ENCODE results near the gene EIF4G2.
A peak's percentile ranks its signal among the peaks of the same experiment; 100 is the strongest.
"Not testable (repeated sequence)": the region's sequence is repeated elsewhere in the genome, so short reads cannot be mapped to it uniquely, and the experiment has no call there.

Gene EIF4G2

DNA sequence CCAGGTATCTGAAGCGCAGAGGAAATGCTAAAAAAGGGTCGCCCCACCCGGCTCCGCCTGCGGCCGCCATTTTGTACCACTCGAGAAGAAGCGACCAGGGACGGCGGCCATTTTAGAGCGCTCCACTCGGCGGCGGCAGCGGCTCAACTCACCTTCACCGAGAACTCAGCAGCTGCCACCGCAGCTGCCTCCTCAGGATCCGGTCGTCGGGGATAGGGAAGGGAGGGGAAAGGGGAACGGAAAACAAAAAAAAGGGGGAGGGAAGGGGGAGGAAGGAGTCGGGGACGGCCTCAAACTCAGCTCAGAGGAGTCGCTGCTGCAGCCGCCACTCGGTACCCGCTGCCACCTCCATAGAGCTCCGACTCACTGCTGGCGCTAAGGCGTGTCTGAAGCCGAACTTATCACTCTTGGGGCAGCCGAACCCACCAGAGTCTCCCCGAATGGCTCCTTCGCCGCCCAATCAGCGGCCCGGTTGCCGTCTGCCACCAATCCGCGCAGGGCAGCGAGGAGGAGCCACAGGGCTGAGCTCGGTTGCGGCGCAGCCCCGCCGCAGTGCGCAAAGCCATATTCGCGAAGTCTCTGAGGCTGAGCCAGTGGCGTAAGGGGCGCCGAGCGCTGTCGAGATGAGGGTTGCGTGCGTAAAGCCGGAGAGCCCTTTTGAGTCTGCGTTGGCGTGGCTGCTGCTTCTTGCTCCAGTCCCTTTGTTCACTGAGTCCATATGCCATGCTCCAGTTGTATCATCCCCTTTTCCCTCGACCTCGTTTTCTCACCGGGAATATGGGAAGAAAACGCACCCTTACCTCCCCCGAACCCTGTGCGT is at the start of gene EIF4G2:
Gene EIF4G2 (minus strand): TSS at position 374 of the 820 bp plus-strand sequence.
- DNase-seq: peak; percentile 95

DNA sequence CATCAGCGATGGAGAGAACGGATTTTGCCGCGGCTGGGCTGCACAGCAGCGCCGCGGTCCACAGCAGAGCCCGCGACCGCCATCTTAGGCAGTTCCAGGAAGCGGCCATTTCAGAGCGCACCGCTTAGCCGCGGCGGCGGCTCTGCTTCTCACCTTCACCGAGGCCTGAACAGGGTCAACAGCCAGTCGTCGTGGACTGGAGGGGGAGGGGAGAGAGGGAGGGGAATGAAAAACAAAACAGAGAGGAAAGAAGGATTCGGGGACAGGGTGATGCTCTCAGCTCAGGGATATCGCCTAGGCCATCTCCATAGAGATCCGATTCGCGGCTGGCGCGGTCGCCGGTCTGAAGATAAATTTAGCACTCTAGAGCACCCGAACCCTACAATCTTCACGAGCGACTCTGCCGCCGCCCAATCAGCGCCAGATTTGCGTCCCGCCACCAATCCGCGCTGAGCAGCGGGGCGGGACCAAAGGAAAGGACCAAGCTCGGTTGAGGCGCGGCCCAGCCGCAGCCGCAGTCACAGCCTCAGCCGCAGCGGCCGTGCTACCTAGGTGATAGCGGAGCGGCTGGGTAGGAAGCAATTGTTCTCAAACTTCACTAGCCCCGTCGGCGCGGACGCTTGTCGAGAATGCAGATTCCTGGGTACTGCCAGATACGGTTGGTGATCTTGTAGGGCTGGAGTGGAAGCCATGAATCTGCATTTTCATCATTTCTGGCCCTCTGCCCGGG is 49.1 kb upstream of the EIF4G2 start, which contains the start of gene ZBED5:
Gene ZBED5 (minus strand): TSS at position 345 of the 730 bp plus-strand sequence. CDS start 3,108 bp downstream, outside the sequence.
- peak; percentile 93 for DNase-seq

DNA sequence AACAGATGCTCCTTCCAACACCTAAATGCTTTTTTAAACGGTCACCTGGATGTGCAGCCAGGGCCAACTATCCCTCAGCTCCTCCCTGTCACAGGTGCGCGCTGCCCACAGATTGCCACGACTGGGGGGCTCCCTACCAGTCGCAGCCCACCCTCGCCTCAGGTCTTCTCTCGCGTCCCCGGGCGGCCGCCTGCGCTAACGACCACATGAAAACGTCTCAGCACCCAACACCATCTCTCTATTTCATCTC is 48.7 kb upstream of the EIF4G2 start:
- no peak for DNase-seq

DNA sequence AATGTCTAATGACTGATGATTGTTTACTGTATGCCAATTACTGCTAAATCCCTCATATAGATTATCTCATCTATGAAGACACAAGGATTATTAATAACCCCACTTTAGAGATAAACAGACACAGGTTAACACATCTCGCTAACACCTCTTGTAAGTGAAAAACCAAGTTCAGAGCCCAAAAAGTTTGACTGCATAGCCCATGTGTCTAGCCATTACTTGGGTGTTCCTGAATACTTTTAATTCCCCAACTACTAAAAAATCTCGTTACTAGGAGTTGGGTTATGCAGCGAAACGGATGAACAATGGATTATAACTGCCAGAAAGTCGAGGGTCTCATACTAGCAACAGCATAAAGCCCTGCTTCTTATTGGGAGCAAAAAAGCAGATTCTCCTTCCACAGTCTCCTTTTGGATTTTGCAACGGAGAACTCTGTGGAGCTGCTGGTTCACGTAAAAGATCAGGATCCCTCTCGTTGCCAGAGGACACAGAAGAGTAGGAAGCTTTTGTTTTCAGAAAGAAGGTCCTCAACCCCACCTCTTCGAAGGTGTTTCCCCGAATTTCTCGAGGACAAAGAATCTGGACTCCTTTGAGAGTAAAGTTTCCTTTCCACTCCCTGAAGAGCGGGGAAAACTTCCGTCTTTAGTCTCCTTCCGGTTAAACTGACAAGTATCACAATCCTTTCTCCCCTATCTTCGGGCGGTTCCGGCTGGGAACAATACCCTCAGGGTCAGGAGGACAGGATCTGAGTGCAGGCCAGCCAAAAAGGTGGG is 48.1 kb upstream of the EIF4G2 start:
- DNase-seq: no peak

DNA sequence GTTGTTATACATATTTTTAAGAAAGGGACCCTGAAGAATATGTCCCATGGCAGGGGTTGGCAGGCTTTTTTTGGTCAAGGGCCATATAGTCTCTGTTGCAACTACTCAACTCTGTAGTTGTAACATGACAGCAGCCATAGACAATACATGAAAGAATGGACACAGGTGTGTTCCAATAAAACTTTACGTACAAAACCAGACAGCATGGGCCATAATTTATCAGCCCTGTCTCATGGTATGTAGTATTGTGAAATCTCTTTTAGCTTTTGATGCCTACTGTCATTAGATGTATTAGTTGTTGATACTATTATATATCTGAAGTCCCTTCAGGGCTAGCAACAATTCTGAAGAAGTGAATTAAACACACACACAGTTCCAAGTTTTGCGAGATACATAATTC is 46.6 kb upstream of the EIF4G2 start:
- no peak for DNase-seq

DNA sequence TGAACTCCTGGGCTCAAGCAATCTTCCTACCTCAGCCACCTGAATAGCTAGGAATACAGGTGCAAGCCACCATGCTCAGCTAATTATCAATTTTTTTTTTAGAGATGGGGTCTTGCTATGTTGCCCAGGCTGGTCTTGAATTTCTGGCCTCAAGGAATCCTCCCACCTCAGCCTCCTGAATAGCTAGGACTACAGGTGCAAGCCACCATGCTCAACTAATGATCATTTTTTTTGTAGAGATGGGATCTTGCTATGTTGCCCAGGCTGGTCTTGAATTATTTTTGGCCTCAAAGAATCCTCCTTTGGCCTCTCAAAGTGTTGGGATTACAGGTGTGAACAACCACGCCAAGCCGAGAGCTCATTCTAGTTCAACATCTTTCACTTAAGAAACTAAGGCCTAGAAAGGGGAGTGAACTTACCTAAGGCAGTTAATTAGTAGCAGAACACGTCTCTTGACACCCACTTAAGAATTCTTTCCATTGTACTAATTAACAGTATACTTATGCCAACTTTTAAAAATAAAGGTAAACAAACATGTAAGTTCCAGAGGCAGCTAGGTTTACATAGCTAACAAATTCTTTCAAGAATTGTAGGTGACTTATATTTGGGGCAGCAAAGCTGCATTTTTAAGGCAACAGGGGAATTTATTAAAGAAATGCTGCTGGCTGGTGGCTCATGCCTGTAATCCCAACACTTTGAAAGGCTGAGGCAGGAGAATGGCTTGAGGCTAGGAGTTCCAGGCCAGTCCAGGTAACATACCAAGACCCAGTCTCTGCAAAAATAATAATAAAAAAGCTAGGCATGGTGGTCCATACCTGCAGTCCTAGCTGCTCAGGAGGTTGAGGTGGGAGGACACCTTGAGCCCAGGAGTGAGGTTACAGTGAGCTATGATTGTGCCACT is 39.5 kb upstream of the EIF4G2 start:
- DNase-seq: no peak

DNA sequence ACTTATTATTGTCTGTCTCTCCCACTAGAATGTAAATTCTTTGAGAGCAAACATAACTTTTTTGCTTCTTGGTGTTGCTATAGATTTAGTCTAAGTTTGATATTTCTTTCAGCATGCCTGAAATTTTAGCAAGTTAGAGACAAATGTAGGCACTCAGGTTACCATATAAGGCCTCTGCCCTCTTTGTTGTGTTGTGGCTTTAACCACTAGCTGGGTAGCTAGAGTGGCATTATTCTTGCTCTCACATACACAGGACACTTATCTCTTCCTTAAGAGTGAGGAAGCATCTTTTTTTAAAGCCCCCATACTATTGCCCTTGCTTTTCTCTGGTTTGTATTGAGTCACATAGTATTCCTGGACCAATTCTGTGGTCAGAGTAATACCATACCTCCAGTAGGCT is 37.9 kb upstream of the EIF4G2 start:
- no peak for DNase-seq

DNA sequence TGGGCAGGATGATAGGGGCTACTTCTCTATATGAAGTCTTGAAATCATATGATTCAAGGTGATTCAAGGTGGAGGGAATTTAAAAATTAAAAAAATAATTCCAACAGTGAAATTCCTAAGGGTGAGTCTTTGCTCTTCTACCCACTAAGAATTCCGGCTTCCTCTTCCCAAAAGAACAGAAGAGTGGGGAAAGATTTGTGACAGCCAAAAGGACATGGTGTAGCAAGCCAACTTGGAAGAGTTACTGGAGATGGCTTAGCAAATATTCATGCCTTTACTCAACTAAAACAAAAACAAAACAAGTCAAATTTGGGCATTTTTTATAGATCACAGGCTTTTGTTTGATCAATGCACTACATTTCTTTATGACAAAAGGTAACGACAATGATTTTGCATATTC is 36.9 kb upstream of the EIF4G2 start:
- no peak for DNase-seq

DNA sequence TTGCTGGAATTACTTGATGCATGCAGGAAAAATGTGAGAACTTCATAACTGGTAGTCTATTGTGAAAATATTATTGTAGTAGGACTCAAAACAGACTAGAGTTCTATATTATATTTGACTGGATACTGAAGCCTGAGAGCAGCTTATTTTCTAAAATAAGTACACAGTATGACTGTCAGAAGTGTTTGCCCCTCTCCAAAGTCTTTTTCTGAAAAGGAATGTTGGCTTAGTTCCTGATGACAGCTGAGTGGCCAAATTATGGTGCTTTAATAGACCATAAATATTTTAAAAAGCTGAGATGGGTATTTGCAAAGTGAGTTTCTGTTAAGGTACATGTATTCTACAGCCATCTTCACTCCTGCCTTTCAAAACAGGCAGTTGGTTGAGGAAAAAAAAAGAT is 36.1 kb upstream of the EIF4G2 start:
- no peak for DNase-seq

DNA sequence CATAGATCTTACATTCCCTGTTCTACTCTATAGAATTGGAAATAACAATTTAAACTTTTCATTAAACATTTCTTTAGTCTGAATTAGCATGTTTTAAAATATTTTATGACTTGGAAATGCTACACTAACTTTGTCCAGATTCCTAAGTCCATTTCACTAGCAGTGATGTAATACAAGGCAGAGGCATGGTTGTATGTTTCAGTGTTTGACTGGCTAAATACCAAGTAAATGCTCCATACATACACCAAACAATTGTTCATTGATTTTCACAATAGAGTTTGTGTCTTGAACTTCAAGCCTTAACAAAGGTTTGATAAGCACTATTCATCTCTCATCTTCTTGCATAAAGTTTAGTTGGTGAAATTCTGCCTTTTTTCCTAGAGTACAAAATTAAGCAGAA is 35.6 kb upstream of the EIF4G2 start:
- no peak for DNase-seq

DNA sequence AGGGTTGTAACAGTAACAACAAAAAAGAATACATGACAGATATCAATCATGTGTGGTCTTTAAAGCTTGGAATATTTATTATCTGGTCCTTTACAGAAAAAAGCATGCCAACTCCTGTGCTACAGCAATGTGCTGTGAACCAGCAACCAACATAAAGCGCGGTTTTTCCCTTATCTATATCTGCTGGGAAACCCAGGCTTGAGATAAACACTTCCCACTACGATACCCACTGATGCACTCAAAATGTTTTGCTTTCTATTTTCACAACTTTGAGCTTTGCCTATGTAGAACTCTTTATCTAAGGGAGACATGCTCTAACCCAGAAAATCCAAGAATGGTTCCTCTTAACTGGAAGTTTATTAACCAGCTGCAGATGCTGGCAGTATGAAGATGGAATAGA is 30.2 kb upstream of the EIF4G2 start:
- DNase-seq: no peak

DNA sequence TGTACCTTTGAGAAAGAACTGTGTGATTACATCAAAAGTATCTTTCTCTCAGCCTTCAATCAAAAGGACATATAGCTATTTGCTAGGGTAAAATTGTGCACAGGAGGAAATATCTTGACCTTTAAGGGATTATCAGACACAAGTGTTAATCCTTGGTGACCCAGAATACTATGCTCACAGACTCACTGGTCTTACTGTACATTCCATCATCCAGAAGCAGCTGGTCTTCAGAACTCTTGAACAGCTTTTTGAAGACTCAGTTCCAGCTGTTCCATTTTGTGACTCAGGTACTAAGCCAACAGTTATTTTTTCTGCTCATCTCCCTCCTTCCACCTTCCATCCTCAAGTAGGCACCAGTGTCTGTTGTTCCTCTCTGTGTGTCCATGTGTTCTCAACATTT is 29.4 kb upstream of the EIF4G2 start:
- DNase-seq: no peak

DNA sequence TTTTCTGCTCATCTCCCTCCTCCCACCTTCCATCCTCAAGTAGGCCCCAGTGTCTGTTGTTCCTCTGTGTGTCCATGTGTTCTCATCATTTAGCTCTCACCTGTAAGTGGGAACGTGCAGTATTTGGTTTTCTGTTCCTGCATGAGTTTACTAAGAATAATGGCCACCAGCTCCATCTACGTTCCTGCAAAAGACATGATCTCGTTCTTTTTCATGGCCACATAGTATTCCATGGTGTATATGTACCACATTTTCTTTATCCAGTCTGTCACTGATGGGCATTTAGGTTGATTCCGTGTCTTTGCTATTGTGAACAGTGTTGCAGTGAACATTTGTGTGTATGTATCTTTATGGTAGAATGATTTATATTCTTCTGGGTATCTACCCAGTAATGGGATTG is 28.2 kb upstream of the EIF4G2 start:
- DNase-seq: not testable (repeated sequence)

DNA sequence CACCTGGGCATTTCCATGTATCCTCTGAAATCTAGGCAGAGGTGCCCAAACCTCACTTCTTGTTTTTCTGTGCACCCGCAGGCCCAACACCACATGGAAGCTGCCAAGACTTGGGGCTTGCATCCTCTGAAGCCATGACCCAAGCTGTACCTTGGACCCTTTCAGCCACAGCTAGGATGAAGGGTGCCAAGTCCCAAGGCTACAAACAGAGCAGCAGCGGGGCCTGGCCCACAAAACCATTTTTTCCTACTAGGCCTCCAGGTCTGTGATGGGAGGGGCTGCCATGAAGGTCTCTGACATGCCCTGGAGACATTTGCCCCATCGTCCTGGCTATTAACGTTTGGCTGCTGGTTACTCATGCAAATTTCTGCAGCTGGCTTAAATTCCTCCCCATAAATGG is 20.4 kb upstream of the EIF4G2 start:
- no peak for DNase-seq

DNA sequence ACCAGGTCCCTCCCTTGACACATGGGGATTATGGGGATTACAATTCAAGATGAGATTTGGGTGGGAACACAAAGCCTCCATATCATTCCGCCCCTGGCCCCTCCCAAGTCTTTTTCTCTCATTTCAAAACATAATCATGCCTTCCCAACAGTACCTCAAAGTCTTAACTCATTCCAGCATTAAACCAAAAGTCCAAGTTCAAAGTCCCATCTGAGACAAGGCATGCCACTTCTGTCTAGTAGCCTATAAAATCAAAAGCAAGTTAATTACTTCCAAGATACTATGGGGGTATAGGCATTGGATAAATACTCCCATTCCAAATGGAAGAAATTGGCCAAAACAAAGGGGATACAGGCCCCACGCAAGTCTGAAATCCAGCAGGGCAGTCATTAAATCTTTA is 19.7 kb upstream of the EIF4G2 start:
- DNase-seq: no peak

DNA sequence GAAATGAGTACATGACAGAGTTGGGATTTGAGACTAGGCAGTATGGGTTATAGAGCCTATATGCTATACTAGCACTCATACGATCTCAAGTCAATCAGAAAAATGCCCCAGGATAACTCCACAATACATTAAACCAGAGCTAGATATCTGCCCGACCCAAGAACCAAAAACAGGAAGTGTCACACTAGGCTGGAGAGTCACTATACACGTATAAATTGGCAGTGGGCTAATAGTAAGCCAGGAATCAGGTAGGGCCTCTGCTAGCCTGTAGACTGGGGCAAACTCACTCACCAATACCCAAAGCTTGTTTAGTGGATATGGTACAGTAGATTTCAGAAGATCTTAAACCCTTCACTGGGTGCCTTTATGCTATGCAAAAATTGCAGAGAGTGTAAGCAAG is 16.2 kb upstream of the EIF4G2 start:
- no peak for DNase-seq

DNA sequence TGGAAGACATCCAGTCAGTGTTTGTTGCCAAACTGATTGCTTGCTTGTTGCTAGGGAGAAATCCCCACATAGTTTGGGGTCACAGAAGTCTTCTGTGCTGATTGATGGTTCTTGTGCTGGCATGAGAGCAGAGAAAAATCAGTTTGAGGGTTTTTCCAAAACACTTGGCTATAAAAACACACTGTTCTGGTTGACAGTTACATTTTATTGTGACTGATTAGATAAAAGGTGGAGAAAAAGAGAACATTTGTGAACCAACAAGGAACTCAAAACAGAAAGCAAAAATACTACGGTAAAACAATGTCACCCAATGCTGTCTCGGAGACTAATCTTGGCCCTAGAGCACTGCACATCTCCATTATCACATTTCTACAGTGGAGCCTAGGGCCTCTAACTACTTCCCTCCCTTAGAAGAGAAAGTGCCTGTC is 14.4 kb upstream of the EIF4G2 start:
- no peak for DNase-seq

DNA sequence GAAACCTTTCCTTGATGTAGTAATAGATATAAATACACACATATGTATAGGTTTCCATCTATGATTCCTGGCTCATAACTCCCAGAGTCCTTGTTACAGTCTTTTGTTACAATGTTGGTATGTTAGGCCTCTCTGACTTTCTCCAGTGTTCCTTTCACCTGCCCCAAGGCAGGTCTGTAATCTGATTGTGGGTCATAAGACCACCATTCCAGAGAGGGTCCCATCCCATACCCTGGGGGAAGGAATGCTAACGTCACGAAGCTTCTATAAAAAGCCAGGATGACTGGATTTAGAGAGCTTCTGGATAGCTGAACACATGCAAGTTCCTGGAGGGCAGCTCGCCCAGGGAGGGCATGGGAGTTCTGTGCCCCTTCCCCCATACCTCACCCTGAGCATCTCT is 13.8 kb upstream of the EIF4G2 start:
- DNase-seq: not testable (repeated sequence)

DNA sequence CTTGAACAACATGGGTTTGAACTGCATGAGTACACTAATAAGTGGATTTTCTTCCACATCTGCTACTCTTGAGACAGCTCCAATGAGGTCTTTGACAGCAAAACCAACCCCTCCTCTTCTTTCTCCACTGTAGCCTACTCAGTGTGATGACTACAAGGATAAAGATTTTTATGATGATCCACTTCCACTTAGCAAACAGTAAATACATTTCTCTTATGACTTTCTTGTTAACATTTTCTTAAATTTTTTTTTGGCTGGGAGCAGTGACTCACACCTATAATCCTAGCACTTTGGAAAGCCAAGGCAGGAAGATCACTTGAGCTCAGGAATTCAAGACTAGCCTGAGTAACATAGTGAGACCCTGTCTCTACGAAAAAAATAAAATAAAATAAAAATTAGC is 9.9 kb upstream of the EIF4G2 start:
- DNase-seq: peak; percentile 44

DNA sequence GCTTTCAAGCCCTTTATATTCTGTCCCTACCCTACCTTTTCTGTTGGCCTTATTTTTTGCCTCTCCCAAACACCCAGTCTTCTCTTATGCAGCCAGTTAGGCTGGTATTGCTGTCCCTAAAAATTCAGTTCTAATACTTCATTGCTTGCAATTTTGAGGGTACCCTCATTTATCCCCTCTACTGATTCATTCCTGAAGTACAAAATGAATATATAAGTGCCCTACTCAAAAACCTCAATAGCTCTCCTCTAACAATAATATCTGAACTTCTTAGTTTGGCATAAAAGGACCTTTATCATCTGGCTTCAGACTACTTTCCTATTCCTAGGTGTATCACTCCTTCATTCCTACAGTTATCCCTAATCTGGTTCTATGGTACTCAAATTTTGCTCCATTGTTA is 5.2 kb upstream of the EIF4G2 start:
- no peak for DNase-seq

DNA sequence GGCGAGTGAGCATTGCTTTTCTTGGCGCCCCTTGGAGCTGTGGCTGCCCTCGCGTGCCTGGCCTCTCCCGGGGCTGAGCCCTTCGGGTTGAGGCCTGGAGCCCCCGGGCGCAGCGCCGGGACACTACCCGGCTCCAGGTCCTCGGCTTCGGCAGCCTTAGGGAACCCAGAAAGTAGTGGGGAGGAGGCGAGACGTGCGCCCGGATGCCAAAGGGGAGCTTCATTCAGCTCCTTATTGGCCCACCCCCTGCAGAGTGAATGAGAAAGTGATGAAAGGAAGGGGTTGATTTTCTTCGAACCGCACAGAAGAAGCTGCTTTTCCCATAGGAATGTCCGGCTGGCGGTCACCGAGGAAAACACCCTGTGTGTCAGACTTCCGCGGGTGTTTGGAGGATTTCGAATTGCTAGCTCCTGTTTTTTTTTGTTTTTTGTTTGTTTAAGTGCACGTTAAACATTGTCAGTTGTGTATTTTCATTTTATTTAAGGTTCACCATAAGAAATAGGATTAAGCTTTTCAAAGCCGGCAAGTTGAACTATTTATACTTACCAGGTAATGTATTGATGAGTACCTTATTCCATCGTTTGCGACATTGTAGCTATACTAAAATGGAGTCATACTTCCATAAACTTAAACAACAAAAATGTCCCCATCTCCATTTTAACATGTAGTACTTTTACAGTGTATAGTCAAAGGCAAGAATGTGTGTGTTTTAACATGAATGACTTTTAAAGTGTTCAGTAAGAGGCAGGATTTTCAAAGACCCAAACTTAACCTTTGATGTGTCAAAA is 841 bp upstream of the EIF4G2 start:
- no peak for DNase-seq

DNA sequence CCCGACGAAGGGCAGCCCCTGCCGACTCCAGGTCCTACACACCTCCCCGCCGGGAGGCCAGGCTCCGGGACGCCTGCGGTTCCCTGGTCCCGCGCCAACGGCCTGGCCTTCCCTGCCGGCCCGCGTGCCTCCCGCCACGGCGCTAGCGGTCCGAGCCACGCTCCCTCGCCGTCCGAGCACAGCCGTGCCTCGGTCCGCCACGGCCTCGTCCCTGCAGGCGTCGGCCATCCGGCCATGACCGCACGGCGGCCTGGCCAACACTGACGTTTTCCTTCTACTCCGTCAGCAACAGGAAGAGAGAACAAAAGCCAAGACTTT is 532 bp downstream of the EIF4G2 start:
- DNase-seq: no peak

Data from amniotic stem cell (primary cell).